Activated naive CD8-positive, alpha-beta T cell treated with anti-CD3 and anti-CD28 coated beads, Interleukin-2, amount 10 ng/mL, durations not matched to agents 7 days and 5 days (primary cell): Measurements from ENCODE around the gene PDXK. TPM values are rescaled to one million over a fixed set of nuclear protein-coding genes. Genes with fewer than 3 reads are reported as not detected.
A peak's percentile ranks its signal among the peaks of the same experiment; 100 is the strongest.

Source experiments
- ATAC-seq: fragments of 150-1000 bp; cut with Tn5 transposase; one replicate; pipeline ENCODE4 v1.10.0; 2021; ENCODE audit warnings: low read depth, moderate library complexity
- POLR2A ChIA-PET: fragments of 350-600 bp; sonication (Branson Sonifier 250); formaldehyde crosslinking; loops from one replicate; lab custom pipeline; 2021; ENCODE audit warnings: antibody characterized with exemption; lab: Charles Lee
- DNase-seq: peaks from one replicate; pipeline ENCODE4 v3.0.0; 2021
- H3K27ac Mint-ChIP-seq: one replicate; pipeline ENCODE4 v1.8.0; 2022; ENCODE audit warnings: mild to moderate bottlenecking, mixed read lengths
- H3K27me3 Mint-ChIP-seq: one replicate; pipeline ENCODE4 v1.8.0; 2022; ENCODE audit warnings: mild to moderate bottlenecking, moderate library complexity, mixed read lengths
- H3K36me3 Mint-ChIP-seq: one replicate; pipeline ENCODE4 v1.8.0; 2021; ENCODE audit warnings: mild to moderate bottlenecking, mixed read lengths
- H3K4me1 Mint-ChIP-seq: one replicate; pipeline ENCODE4 v1.8.0; 2021; ENCODE audit warnings: mixed read lengths
- H3K4me3 Mint-ChIP-seq: one replicate; pipeline ENCODE4 v1.8.0; 2022; ENCODE audit warnings: mild to moderate bottlenecking, moderate library complexity, mixed read lengths
- H3K9me3 Mint-ChIP-seq: one replicate; pipeline ENCODE4 v1.8.0; 2021; ENCODE audit warnings: mixed read lengths
- total RNA-seq, 2 experiments: library from RNA; stranded (reverse); gene quantifications; one replicate each; pipeline ENCODE4 v1.2.3, GENCODE V29; 2021

Gene PDXK
- total RNA-seq, 2 experiments from 2014 or later, result 96.9 to 101 TPM

DNA sequence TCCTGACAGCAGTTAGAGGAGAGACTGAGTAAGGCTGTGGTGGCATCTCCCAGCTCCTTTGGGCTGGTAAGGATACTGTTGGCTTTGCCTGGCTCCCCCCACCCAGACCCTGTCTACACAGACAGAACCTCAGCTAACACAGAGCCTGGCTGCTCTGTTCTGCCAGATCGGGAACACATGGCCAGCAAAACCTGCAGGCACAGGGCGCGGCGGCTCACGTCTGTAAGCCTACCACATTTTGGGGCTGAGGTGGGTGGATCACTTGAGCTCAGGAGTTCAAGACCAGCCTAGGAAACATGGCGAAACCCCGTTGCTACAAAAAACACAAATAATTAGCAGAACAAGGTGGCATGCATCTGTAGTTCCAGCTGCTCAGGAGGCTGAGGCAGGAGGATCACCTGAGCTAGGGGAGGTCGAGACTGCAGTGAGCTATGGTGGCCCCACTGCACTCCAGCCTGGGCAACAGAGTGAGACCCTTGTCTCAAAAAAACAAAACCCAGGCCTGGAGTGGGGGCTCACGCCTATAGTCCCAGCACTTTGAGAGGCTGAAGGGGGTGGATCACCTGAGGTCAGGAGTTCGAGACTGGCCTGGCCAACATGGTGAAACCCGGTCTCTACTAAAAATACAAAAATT is 50.5 kb downstream of the PDXK start:
- POLR2A ChIA-PET, result no interaction called here
- Mint-ChIP-seq H3K4me1 (peaks cover 12% of the 10 kb centered on the region), H3K27me3 (no peaks in the 10 kb centered on the region), H3K27ac (no peak overlapping the region), H3K36me3 (peaks cover 21% of the 10 kb centered on the region), H3K4me3 (no peak overlapping the region), H3K9me3 (no peaks in the 10 kb centered on the region)
- no peak for DNase-seq
- no peak for ATAC-seq

DNA sequence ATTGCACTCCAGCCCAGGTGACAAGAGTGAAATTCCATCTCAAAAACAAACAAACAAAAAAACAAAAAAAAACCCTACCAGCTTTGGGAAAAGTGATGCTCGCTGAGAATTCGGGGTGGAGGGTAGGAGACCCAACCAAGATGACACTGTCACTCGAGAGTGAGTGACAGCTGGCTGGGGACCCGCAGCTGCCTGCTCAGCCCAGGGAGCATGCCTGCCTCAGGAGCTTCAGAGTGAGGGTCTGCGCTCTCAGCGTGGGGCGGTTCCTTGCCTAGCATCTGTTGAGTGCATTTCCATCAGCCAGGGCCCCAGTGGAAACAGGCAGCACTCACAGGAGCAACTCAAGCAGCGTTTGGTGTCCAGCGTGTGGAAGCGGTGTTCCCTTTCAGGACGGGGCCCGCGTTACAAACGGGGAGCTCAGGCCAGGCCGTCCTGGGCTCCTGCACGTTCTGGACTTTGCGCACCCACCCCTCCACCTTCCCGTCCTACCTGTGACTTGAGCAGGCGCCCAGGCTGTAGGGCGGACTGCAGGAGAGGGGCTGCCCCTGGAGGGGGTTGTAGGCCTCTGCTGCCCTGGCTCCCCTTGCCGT is 51.2 kb downstream of the PDXK start:
- H3K27me3 Mint-ChIP-seq, result no peaks in the 10 kb centered on the region
- DNase-seq (no peak), ATAC-seq (no peak)
- H3K9me3 Mint-ChIP-seq, result no peaks in the 10 kb centered on the region
- no peak overlapping the region for H3K4me3 Mint-ChIP-seq
- H3K27ac Mint-ChIP-seq, result no peak overlapping the region
- POLR2A ChIA-PET, result no interaction called here
- H3K36me3 Mint-ChIP-seq, result peaks cover 23% of the 10 kb centered on the region
- H3K4me1 Mint-ChIP-seq, result peaks cover 17% of the 10 kb centered on the region

DNA sequence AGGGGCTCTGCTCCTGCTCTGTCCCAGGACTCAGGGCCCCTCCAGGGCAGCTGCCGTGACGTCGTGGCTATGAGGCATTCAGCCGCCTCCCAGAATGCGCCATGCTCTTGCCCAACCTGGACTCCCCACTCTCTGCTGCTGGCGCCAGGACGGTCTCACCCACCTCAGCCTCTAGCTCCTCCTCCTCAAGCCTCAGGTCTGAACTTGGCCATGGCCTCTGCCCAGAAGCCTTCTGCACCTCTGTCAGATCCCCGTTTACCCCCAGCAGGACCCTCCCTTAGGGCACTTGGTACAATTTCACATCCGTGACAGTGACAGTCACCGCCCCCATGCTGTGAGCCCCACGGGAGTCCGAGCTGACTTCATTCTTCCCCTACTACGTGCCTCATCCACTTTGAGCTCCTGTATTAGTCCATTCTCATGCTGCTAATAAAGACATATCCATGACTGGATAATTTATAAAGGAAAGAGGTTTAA is 52.3 kb downstream of the PDXK start:
- POLR2A ChIA-PET, result interaction anchor here (1.2 kb wide), 1 partner anchor 19 kb away, joined by 4 read pairs; no protein-coding TSS in a partner anchor
- no peak for ATAC-seq
- H3K36me3 Mint-ChIP-seq, result peaks cover 23% of the 10 kb centered on the region
- no peaks in the 10 kb centered on the region for H3K27me3 Mint-ChIP-seq
- H3K4me1 Mint-ChIP-seq, result peaks cover 23% of the 10 kb centered on the region
- no peak overlapping the region for H3K4me3 Mint-ChIP-seq
- no peaks in the 10 kb centered on the region for H3K9me3 Mint-ChIP-seq
- no peak overlapping the region for H3K27ac Mint-ChIP-seq
- DNase-seq, result no peak

DNA sequence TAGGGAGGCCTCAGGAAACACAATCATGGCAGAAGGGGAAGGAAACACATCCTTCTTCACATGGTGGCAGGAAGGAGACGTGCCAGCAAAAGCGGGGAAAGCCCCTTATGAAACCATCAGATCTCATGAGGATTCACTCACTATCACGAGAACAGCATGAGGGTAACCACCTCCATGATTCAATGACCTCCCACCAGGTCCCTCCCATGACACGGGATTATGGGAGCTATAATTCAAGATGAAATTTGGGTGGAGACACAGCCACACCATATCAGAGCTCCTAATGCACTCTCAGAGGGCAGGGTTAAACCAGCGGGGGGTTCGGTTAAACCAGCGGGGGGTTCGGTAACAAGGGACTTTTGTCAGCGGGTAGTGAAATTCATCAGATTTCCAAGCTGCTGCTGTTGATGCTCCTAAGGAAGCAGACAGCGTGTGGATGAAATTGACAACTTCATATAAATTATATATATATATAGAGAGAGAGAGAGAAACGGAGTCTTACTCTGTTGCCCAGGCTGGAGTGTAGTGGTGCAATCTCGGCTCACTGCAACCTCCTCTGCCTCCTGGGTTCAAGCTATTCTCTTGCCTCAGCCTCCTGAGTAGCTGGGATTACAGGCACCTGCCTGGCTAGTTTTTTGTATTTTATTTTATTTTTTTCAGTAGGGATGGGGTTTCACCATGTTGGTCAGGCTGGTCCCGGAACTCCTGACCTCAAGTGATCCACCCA is 52.9 kb downstream of the PDXK start:
- ATAC-seq, result no peak
- DNase-seq, result no peak
- Mint-ChIP-seq H3K36me3 (peaks cover 23% of the 10 kb centered on the region), H3K4me1 (peaks cover 23% of the 10 kb centered on the region), H3K27me3 (no peaks in the 10 kb centered on the region), H3K27ac (no peak overlapping the region), H3K4me3 (no peak overlapping the region), H3K9me3 (no peaks in the 10 kb centered on the region)
- POLR2A ChIA-PET, result interaction anchor here (1.2 kb wide), 1 partner anchor 18 kb away, joined by 4 read pairs; no protein-coding TSS in a partner anchor

DNA sequence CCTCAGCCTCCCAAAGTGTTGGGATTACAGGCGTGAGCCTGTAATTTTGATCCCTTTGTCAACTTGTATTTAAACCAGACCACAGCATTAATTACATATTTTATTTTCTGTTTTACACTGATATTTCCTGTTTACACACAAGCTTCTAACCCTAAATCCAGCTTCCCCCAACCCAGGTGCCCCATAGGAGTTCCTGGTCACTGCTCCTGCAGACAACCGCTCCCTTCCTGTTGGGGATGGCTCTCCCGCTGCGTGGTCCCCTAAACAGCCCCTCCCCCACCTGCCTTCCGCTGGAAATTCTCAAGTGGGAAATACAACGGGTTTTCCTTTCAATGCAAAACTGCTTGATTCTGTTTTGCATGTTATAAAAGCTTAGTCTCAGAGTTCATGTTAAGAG is 53.5 kb downstream of the PDXK start:
- no peaks in the 10 kb centered on the region for H3K27me3 Mint-ChIP-seq
- H3K4me1 Mint-ChIP-seq, result peaks cover 23% of the 10 kb centered on the region
- H3K4me3 Mint-ChIP-seq, result no peak overlapping the region
- H3K36me3 Mint-ChIP-seq, result peaks cover 23% of the 10 kb centered on the region
- POLR2A ChIA-PET, result no interaction called here
- H3K27ac Mint-ChIP-seq, result no peak overlapping the region
- DNase-seq (no peak), ATAC-seq (no peak)
- H3K9me3 Mint-ChIP-seq, result no peaks in the 10 kb centered on the region

DNA sequence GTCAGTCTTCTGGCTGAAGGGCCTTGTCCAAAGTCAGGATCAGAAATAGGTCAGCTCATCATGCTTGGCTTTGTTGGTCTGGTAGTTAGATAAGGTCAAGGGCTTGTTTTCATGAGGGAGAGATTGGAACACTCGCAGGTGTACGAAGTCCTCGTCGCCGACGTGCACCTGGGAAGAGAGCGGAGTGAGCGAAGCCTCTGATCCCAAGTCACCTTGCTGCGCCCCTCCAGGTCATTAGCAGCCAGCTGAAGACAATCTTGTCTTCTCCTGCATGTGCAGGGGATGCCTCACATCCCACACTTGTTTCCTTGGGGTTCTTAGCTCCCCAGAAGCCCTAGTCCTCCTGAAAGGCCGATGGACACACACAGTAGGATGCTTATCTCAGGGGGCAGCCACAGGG is 55.2 kb downstream of the PDXK start:
- Mint-ChIP-seq H3K27ac (no peak overlapping the region), H3K27me3 (no peaks in the 10 kb centered on the region), H3K4me1 (peaks cover 32% of the 10 kb centered on the region), H3K36me3 (peaks cover 23% of the 10 kb centered on the region), H3K9me3 (no peaks in the 10 kb centered on the region), H3K4me3 (peak overlapping the region; percentile 13)
- POLR2A ChIA-PET, result interaction anchor here (0.6 kb wide), 2 partner anchors 15 to 16 kb away, joined by 3 read pairs; partner anchors contain the start of gene RRP1
- no peak for DNase-seq
- ATAC-seq, result no peak

DNA sequence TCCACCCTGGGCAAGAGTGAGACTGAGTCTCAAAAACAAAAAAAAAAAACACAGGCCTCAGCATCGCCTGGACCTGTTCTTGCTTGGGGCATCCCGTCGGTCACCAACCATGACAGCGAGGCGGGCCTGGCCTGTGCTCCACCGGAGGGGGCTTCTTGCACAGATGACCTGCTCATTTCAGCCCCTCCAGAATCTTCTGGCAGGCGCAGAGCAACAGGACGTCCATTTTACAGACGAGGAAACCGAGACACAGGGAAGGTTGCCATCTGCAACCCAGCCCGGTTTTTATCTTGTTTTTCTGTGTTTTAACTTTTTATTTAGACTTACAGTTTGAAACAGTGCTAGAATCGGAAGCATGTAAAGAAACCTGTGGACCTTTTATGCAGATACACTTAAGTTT is 56.3 kb downstream of the PDXK start:
- POLR2A ChIA-PET, result no interaction called here
- Mint-ChIP-seq H3K27me3 (no peaks in the 10 kb centered on the region), H3K4me1 (peaks cover 37% of the 10 kb centered on the region)

DNA sequence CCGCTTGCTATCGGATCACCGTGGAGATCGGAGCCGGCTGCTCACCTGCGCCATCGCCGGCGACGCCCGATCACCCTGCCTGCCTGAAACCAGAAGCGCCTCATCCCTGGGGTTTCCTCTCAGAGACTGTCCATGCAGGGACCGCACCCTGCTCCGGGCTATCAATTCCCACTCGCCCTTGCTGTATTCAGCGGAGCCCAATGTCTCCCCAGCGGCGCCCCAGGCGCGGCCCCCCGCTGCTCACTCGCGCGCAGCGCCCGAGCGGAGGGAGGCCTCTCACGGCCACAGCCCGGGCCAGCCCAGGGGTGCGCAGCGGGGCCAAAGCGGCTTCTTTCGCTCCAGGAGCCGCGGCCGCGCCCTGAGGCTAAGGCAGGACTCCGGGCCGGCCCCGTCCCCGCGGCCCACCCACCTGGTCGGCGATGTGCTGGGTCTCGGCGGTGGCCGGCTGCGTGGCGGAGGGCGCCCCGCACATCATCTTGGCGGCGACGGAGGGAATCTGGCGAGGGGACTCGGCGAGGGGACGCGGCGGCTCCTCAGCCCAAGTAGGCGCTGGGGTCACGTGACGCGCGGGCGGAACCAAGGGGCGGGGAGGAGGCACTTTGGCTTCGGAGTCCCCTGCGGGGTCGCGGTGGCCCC is 57.0 kb downstream of the PDXK start, which contains the start of gene CSTB:
Gene CSTB (minus strand): TSS at position 514 of the 636 bp plus-strand sequence. CDS start 39 bp downstream, at position 475.
- peaks cover 23% of the 10 kb centered on the region for H3K36me3 Mint-ChIP-seq
- DNase-seq (peak; percentile 92), ATAC-seq (peak; percentile 68)
- H3K27ac Mint-ChIP-seq, result peak within 1 kb of the TSS; percentile 75
- no peaks in the 10 kb centered on the region for H3K27me3 Mint-ChIP-seq
- peak within 1 kb of the TSS; percentile 86 for H3K4me3 Mint-ChIP-seq
- POLR2A ChIA-PET, result no interaction called here
- peaks cover 40% of the 10 kb centered on the region for H3K4me1 Mint-ChIP-seq
- no peaks in the 10 kb centered on the region for H3K9me3 Mint-ChIP-seq

More for the DNA sequence above, 56.3 kb downstream of the PDXK start:
- H3K9me3 Mint-ChIP-seq, result no peaks in the 10 kb centered on the region
- H3K4me3 Mint-ChIP-seq, result peak overlapping the region; percentile 86
- peak overlapping the region; percentile 66 for H3K27ac Mint-ChIP-seq
- DNase-seq (no peak), ATAC-seq (no peak)
- peaks cover 23% of the 10 kb centered on the region for H3K36me3 Mint-ChIP-seq

DNA sequence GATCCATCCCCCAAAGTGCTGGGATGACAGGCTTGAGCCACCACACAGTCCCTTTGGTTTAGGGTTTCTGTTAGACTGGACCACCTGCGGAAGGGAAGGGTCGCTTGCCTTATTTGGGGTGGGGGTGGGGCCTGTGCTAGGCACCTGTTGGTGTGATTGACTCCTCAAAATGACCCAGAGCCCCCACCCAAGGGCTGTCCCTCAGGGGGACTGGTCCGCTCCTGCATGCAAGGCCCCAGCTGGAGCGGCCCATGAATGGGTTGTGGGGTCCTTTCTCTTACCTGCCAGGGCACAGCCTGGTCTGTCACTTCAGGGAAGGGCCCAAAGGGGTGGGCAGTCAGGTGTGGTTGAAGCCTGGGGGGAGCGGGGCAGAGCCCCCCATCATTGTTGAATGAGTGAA is 59.0 kb downstream of the PDXK start:
- H3K27ac Mint-ChIP-seq, result peak overlapping the region; percentile 96

DNA sequence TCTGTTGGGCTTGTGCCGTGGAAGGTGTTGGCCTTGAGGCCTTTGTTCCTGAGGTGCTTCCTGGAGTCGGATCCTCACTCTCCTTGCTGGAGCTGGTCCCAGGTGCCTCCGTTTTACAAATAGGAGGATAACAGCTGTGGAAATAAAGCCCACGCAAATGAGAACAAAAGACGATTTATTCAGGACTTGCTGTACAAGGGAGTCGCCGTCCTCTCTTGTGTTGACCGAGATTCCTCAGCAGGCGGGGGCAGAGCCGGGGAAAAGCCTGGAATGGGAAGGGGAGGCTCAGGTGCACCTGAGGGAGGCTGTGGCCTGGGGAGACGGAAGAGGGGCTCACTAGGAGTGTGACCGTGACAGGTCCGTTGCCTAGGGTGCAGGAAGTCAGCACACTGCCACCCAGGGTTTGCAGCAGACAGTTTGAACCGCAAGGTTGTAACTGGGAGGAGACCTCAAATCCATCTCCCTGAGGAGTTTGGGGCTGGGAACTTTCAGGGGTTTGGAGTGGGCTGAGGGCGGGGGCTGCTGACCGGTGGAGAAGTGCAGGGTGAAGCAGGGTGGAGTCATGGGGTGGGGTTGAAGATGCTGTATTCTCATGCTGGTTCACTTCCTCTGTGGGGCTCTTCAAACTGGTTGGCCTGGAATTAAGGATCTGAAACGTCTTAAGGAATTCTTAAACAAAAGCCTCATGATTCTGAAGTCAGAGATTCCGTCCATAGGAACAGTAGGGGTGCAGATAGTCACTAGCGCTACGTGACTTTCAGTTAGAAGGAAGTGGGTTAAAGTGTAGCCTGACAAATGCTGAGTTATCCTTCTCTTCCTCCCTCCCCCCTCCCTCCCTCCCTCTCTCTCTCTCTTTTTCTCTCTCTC is 59.8 kb downstream of the PDXK start:
- Mint-ChIP-seq H3K4me3 (peak overlapping the region; percentile 86), H3K9me3 (no peaks in the 10 kb centered on the region), H3K4me1 (peaks cover 56% of the 10 kb centered on the region), H3K27ac (peak overlapping the region; percentile 96), H3K27me3 (no peaks in the 10 kb centered on the region), H3K36me3 (peaks cover 6% of the 10 kb centered on the region)
- DNase-seq, result peak; percentile 56
- POLR2A ChIA-PET, result interaction anchor here (1.1 kb wide), 1 partner anchor 10 kb away, joined by 4 read pairs; the partner anchor contains the start of gene RRP1
- peak; percentile 51 for ATAC-seq

More for the DNA sequence above, 59.0 kb downstream of the PDXK start:
- ATAC-seq (no peak), DNase-seq (no peak)
- H3K4me1 Mint-ChIP-seq, result peaks cover 49% of the 10 kb centered on the region
- POLR2A ChIA-PET, result interaction anchor here (0.7 to 1.1 kb wide), 2 partner anchors 11 to 1872 kb away, joined by 3 to 4 read pairs; partner anchors contain the start of gene RRP1
- H3K27me3 Mint-ChIP-seq, result no peaks in the 10 kb centered on the region
- peak overlapping the region; percentile 86 for H3K4me3 Mint-ChIP-seq
- H3K9me3 Mint-ChIP-seq, result no peaks in the 10 kb centered on the region
- peaks cover 11% of the 10 kb centered on the region for H3K36me3 Mint-ChIP-seq

DNA sequence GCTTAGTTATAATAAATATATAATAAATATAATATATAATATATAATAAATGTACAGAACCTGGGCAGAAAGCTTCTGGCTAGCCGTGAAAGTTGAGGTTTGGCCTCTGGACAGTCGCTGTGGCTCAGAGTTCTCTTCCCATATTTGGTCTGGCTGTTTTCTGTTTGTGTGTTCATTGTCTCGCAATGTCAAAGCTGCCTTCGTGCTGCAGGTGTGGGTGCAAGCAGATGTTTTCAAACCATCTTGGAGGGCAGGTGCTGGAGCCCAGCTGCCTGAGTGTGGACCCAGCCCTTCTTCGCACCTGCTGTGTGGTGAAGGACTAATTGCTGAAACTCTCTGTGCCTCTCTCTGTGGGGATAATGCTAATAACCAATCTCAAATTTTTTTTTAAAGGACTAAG is 60.7 kb downstream of the PDXK start:
- H3K27me3 Mint-ChIP-seq, result no peaks in the 10 kb centered on the region
- POLR2A ChIA-PET, result interaction anchor here (1.3 to 1.4 kb wide), 2 partner anchors 9 to 62 kb away, joined by 3 to 6 read pairs; no protein-coding TSS in a partner anchor
- H3K9me3 Mint-ChIP-seq, result no peaks in the 10 kb centered on the region
- H3K36me3 Mint-ChIP-seq, result peaks cover under 1% of the 10 kb centered on the region
- peak overlapping the region; percentile 86 for H3K4me3 Mint-ChIP-seq
- peaks cover 54% of the 10 kb centered on the region for H3K4me1 Mint-ChIP-seq
- ATAC-seq (no peak), DNase-seq (no peak)
- no peak overlapping the region for H3K27ac Mint-ChIP-seq

DNA sequence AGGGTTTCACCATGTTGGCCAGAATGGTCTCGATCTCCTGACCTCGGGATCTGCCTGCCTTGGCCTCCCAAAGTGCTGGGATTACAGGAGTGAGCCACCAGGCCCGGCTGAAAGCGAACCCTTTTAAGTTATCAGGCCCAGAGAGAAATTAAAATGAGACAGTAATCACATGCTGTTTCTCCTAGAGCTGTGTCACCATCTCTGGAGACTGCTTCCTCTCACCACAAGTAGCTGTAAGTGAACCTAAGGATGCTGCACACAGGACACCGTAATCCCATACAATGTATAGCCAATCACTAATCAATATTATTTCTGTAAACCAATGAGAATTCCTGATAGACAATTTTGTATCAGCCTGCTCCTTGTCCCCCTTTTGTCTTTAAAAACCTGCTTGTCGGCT is 62.9 kb downstream of the PDXK start:
- DNase-seq (no peak), ATAC-seq (no peak)
- H3K27ac Mint-ChIP-seq, result no peak overlapping the region
- peaks cover 47% of the 10 kb centered on the region for H3K4me1 Mint-ChIP-seq
- no peaks in the 10 kb centered on the region for H3K27me3 Mint-ChIP-seq
- H3K9me3 Mint-ChIP-seq, result no peaks in the 10 kb centered on the region
- H3K36me3 Mint-ChIP-seq, result no peaks in the 10 kb centered on the region
- POLR2A ChIA-PET, result no interaction called here
- no peak overlapping the region for H3K4me3 Mint-ChIP-seq
